Large intestine (tissue), 3 donors: ENCODE measurements around the gene ZSCAN5A. TPM values are rescaled to one million over a fixed set of nuclear protein-coding genes. Genes with fewer than 3 reads are reported as not detected.
"Not testable (repeated sequence)": the region's sequence is repeated elsewhere in the genome, so short reads cannot be mapped to it uniquely, and the experiment has no call there.

ENCODE experiments used
- DNase-seq, 2 donors: peaks; one replicate each; pipeline versions ENCODE4 v3.0.0 to v3.0.0-alpha.2; 2013
- H3K27ac ChIP-seq: one replicate; pipeline ENCODE4 v1.5.1; 2013; ENCODE audit warnings: low read length
- H3K27me3 ChIP-seq: 2 replicates; pipeline ENCODE4 v1.6.1; 2013; ENCODE audit warnings: low read length; ENCODE audit not compliant: control insufficient read depth, insufficient read depth
- H3K36me3 ChIP-seq: 2 replicates; pipeline ENCODE4 v1.6.1; 2013; ENCODE audit warnings: low read length; ENCODE audit not compliant: control insufficient read depth, insufficient read depth
- H3K4me1 ChIP-seq: one replicate; pipeline ENCODE4 v1.6.1; 2013; ENCODE audit warnings: low read length; ENCODE audit not compliant: control insufficient read depth, insufficient read depth
- H3K4me3 ChIP-seq: one replicate; pipeline ENCODE4 v1.5.1; 2013; ENCODE audit warnings: low read length
- H3K9me3 ChIP-seq: one replicate; pipeline ENCODE4 v1.6.1; 2013; ENCODE audit warnings: mild to moderate bottlenecking, low read depth, low read length, moderate library complexity; ENCODE audit not compliant: control insufficient read depth
- whole genome bisulfite sequencing: methylation state at CpG from one replicate; pipeline ENCODE4 v1.1.5; 2013; ENCODE audit warnings: low lambda C conversion rate; ENCODE audit not compliant: insufficient coverage; 5-methylcytosine and 5-hydroxymethylcytosine counted together
- polyA plus RNA-seq: library from polyadenylated mRNA; unstranded; fragments of 120-200 nt; gene quantifications from one replicate; pipeline ENCODE4 v1.2.1, GENCODE V29; 2013

The ZSCAN5A gene
- polyA plus RNA-seq, 1 donor, result 9.8 TPM

DNA sequence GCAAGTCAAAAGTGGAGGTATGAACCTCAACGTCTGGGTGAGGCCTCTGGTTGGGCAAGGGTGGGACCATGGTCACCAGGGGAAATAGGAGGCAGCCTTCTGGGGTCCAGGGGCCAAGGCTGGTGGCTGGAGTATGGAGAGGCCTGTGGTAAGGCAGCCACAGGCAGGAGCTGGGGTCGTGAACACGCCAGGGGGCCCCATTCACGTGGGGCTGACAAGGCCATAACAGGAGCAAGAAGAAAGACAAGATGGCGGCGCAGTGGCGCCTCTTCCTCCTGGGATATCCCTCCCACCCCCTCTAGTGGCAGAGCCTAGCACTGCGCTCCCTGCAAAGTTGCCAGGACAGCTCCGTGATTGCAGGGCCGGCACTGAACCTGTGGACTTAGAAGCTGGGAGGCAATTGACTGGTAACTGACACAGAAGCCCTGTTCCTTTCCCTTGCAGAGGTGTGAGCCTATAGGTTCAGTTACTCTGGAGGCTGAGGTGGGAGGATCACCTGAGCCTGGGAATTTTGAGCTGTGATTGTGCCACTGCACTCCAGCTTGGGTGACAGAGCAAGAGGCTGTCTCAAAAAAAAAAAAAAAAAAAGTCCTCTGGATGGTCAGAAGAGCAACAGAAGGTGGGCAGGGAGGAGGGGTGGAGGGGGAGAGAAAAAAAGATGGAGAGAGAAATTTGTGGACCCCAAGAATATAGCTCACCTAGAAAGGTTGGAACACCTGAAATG is 61.8 kb downstream of the ZSCAN5A start:
- Histone ChIP-seq H3K27me3 (no peaks in the 10 kb centered on the region), H3K4me3 (no peak overlapping the region), H3K9me3 (no peaks in the 10 kb centered on the region), H3K36me3 (no peaks in the 10 kb centered on the region), H3K27ac (no peak overlapping the region), H3K4me1 (no peaks in the 10 kb centered on the region)
- DNase-seq, result peak; percentile 56 to 62
- no CpG with 5 or more reads among the region's 10 CpGs for WGBS

DNA sequence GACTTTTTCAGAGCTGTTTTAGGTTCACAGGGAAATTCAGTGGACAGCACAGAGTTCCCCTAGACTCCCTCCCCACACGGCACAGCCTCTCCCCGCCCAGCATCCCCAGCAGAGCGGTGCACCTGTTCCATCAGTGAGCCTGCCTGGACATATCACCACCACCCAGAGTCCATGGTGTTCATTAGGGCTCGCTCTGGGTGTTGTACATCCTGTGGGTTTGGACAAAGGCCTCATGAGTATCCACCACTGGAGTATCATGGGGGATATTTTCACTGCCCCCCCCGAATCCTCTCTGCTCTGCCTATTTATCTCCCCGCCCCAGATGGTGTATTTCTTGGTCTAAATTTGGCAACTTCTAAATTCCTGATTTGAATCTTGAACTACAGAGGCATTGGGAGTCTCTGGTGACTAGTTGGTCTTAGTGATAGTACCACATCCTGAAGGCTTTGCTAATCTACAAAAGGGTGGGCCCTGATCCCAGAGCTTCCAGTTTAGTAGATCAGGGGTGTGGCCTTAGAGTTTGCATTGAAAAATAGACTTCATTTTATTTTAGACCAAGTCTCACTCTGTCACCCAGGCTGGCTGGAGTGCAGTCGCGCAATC is 65.8 kb downstream of the ZSCAN5A start:
- not testable (repeated sequence) for DNase-seq, H3K36me3 ChIP-seq
- WGBS, result no CpG with 5 or more reads among the region's 8 CpGs

DNA sequence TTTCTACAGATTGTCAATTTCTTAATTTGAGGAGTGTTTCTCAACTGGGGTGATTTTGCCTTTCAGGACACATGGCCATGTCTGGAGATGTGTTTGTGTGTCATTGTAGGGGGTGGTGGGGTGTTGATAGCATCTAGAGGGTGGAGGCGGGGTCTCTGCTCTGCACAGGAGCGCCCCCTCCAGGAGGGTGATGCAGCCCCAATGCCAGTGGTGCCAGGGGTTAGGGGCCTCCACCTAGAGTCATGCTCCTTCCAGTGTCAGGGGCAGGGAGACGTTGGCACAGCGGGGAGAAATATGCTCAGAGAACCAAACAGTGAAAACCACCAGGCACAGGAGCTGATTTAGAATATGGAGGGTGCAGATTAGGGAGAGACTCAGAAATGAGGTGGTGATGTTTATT is 68.9 kb downstream of the ZSCAN5A start:
- not testable (repeated sequence) for H3K9me3 ChIP-seq, H3K4me3 ChIP-seq, H3K27me3 ChIP-seq, H3K4me1 ChIP-seq, DNase-seq, H3K36me3 ChIP-seq, H3K27ac ChIP-seq
- WGBS, result no CpG with 5 or more reads among the region's 4 CpGs

More for the DNA sequence above, 65.8 kb downstream of the ZSCAN5A start:
- H3K4me3 ChIP-seq, H3K27ac ChIP-seq, H3K27me3 ChIP-seq, H3K4me1 ChIP-seq, H3K9me3 ChIP-seq: not testable (repeated sequence)

DNA sequence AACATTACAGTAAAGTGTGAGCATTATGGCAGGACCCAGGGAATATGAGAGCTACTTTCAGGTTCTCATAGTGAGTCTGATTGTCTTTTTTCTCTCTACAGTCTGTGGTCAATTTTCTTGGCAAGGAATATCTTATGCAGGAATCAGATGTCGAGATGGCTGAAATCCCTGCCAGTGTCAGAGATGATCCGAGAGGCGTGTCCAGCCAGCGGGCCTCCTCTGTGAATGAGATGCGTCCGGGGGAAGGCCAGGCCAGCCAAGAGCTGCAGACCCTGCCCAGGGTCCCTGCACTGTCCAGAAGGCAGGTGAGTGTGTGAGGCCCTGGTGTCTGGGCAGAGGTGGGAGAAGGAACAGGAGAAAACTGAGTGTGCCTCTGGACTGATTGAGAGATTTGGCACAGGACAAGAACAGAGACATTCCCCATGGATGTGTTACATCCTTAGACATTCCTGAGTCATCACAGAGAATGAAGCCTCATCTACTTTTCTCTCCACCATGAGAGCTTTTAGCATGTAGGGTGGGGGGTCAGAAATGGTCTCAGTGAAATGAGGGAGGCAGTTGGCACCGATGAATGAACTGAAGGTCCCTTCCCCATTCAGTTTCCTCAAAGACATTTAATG is 69.4 kb downstream of the ZSCAN5A start:
- no peak overlapping the region for H3K27ac ChIP-seq
- H3K4me3 ChIP-seq, result no peak overlapping the region
- H3K27me3 ChIP-seq, result no peaks in the 10 kb centered on the region
- DNase-seq, result no peak
- H3K36me3 ChIP-seq, result no peaks in the 10 kb centered on the region
- no peaks in the 10 kb centered on the region for H3K9me3 ChIP-seq
- 50% methylated on average over 1 of the region's 7 CpGs for WGBS
- H3K4me1 ChIP-seq, result no peaks in the 10 kb centered on the region

DNA sequence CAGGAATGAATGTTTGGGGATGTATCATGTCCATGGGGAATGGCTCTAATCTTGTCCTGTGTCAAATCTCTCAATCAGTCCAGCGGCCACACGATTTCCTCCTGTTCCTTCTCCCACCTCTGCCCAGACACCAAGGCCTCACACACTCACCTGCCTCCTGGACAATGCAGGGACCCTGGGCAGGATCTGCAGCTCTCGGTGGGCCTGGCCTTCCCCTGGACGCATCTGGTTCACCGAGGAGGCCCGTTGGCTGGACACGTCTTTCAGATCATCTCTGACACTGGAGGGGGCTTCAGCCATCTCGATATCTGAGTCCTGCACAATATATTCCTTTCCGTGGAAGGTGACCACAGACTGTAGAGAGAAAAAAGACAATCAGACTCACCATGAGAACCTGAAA is 91.2 kb downstream of the ZSCAN5A start:
- no peak for DNase-seq
- H3K27me3 ChIP-seq, result no peaks in the 10 kb centered on the region
- H3K4me1 ChIP-seq, result no peaks in the 10 kb centered on the region
- H3K27ac ChIP-seq, result no peak overlapping the region
- WGBS, result no CpG with 5 or more reads among the region's 9 CpGs
- H3K9me3 ChIP-seq, result no peaks in the 10 kb centered on the region
- H3K36me3 ChIP-seq, result no peaks in the 10 kb centered on the region
- no peak overlapping the region for H3K4me3 ChIP-seq

DNA sequence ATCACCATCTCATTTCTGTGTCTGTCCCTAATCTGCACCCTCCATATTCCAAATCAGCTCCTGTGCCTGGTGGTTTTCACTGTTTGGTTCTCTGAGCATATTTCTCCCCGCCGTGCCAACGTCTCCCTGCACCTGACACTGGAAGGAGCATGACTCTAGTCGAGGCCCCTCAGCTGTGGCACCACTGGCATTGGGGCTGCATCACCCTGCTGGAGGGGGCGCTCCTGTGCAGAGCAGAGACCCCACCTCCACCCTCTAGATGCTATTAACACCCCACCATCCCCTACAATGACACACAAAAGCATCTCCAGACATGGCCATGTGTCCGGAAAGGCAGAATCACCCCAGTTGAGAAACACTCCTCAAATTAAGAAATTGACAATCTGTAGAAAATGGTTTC is 91.7 kb downstream of the ZSCAN5A start:
- peaks cover 2% of the 10 kb centered on the region for H3K27me3 ChIP-seq
- H3K27ac ChIP-seq, result no peak overlapping the region
- H3K36me3 ChIP-seq, result no peaks in the 10 kb centered on the region
- WGBS, result no CpG with 5 or more reads among the region's 6 CpGs
- H3K9me3 ChIP-seq, result no peaks in the 10 kb centered on the region
- H3K4me1 ChIP-seq, result no peaks in the 10 kb centered on the region
- DNase-seq, result no peak
- no peak overlapping the region for H3K4me3 ChIP-seq

DNA sequence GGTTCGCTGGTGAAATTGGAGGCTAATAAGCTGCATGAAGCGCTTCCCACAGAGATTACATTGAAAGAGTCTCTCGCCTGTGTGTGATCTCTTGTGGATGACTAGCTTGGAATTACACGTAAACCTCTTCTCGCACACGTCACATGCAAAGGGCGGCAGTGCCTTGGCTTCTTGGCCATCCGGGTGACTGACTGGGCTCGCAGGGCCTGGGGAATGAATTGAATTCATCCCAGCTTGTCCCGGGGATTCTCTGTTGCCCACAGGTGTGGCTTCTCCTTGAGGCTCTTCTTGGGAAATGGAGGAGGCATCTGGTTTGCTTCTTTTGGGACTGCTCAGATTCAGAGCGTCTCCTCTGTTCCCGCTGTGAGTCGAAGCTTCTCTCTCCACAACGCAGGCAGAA is 92.8 kb downstream of the ZSCAN5A start:
- no peaks in the 10 kb centered on the region for H3K9me3 ChIP-seq
- no peaks in the 10 kb centered on the region for H3K36me3 ChIP-seq
- H3K4me1 ChIP-seq, result no peaks in the 10 kb centered on the region
- DNase-seq, result no peak
- no CpG with 5 or more reads among the region's 14 CpGs for WGBS
- H3K27me3 ChIP-seq, result peaks cover 10% of the 10 kb centered on the region
- H3K4me3 ChIP-seq, result no peak overlapping the region
- H3K27ac ChIP-seq, result no peak overlapping the region

DNA sequence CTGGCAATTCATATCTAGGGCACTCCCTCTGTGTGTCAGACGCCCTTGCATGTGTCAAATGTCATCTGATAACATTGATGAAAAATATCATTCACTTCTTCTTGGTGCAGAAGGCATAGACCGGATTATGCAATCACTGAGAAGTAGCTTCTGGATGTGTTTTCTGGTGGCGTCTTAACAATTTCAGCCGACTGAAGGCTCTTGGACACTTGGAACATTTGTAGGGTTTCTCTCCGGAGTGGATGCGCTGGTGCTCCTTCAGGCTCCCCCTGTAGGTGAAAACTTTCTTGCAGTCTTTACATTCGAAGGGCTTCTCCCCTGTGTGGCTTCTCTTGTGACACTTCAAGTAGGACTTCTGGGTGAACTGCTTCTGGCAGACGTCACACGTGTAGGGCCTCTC is 93.2 kb downstream of the ZSCAN5A start:
- H3K4me1 ChIP-seq, DNase-seq: not testable (repeated sequence)

DNA sequence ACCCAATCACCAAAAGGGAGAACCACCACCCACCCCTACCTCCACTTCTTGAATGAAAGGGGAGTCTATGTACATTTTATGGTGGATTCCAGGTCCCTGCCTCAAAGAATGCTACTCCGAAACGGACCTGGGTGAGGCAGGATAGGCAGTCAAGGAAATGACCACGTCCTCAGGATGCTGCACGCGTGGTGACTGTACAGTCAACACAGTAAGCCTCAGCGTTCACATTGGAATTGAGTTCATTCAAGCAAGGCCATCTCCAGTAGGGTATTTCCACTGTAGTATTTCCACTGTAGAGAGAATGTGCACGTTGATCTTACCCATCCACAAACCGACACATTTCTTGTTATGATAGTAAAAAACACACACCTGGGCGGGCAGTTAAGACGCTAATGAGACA is 95.7 kb downstream of the ZSCAN5A start:
- DNase-seq, result no peak
- WGBS, result no CpG with 5 or more reads among the region's 10 CpGs
- H3K9me3 ChIP-seq, result no peaks in the 10 kb centered on the region
- H3K4me3 ChIP-seq, result no peak overlapping the region
- H3K36me3 ChIP-seq, result no peaks in the 10 kb centered on the region
- H3K27me3 ChIP-seq, result peaks cover 16% of the 10 kb centered on the region
- H3K4me1 ChIP-seq, result no peaks in the 10 kb centered on the region
- H3K27ac ChIP-seq, result no peak overlapping the region

More for the DNA sequence above, 93.2 kb downstream of the ZSCAN5A start:
- H3K9me3 ChIP-seq, H3K36me3 ChIP-seq, H3K27ac ChIP-seq, H3K4me3 ChIP-seq: not testable (repeated sequence)
- H3K27me3 ChIP-seq, result peaks cover 13% of the 10 kb centered on the region
- no CpG with 5 or more reads among the region's 9 CpGs for WGBS

DNA sequence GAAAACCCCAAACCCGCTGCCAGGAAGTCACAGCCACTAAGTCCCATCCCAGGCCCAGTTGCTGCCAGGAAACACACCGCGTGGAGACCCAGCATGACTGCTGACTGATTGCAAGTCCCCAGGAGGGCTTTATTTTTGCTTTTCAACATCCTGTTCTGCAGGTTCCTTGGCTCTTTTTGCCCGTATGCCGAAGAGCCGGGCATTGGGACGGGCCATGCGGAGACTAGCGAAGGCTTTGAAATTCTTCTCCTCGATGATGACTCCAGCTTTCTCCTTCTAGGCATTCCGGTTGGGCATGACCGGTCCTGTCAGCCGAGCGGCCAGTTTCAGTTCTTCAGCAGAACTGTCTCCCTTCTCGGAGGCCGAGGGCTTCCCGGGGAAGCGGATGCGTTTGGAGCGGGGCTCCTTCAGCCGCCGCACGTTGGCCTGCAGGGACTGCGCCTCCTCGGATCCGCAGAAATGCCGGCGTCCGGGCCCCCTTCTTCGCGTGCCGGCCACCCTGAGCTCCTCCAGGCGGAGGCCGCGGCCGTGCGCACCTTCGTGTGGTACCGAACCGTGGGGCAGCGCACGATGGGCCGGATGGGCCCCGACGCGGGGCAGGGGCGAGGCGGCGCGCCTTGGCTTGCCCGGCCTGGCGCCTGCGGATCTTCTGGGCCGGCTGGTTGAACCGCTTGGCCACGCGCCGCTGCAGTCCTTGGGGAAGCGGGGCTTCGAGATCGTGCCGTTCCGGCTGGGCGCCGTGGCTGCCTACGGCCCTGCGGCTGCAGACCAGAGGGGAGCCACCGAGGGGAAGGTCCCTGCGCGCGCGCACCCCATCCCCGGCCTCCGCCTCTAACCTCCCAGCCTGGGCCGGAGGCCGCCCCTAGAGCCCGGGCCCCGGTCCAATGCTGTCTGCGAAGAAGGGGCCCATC is 97.3 kb downstream of the ZSCAN5A start:
- H3K36me3 ChIP-seq, result no peaks in the 10 kb centered on the region

More for the DNA sequence above, 97.3 kb downstream of the ZSCAN5A start:
- DNase-seq, result peak; percentile 7 to 9
- Histone ChIP-seq H3K4me3 (no peak overlapping the region), H3K27ac (no peak overlapping the region), H3K4me1 (no peaks in the 10 kb centered on the region), H3K9me3 (no peaks in the 10 kb centered on the region), H3K27me3 (peaks cover 16% of the 10 kb centered on the region)
- WGBS, result no CpG with 5 or more reads among the region's 79 CpGs
